Breast epithelium (tissue), 3 donors: Measurements from ENCODE around the gene KCNK10.

Experiments used
- CTCF ChIP-seq, 3 donors: fragments of 450-650 bp; IDR thresholded peaks; one replicate each; pipeline ENCODE4 v1.5.1; 2016 to 2017; ENCODE audit warnings: antibody characterized with exemption in 3 of 3, mild to moderate bottlenecking in 3 of 3, moderate library complexity in 3 of 3
- POLR2A ChIP-seq: fragments of 450-650 bp; IDR thresholded peaks from one replicate; pipeline ENCODE4 v1.6.1; 2016; ENCODE audit warnings: antibody characterized with exemption, mild to moderate bottlenecking, moderate library complexity
- POLR2AphosphoS5 ChIP-seq, 3 donors: sonication (generic); formaldehyde crosslinking; IDR thresholded peaks; one replicate each; pipeline ENCODE4 v1.6.1; 2017; ENCODE audit warnings: antibody characterized with exemption in 3 of 3

GRCh38 chr14:88323086-88323522 lies at the start of gene KCNK10:
- TF ChIP-seq POLR2AphosphoS5 (IDR thresholded peaks at IDR 0.05), result no peak
- TF ChIP-seq CTCF (IDR thresholded peaks at IDR 0.05), result no peak
- TF ChIP-seq POLR2A, result no peak
